DOHH2 (cell line): ENCODE measurements around the gene GABRR2.

Experiments used
- H3F3A ChIP-seq: fragments of 200-600 bp; sonication (generic), shearing (Covaris generic); 2 replicates; pipeline ENCODE4 v1.6.0; 2016; ENCODE audit warnings: antibody characterized with exemption, mild to moderate bottlenecking; ENCODE audit not compliant: control insufficient read depth, insufficient read depth
- H3K27ac ChIP-seq: fragments of 200-600 bp; sonication (generic); 2 replicates; pipeline ENCODE4 v1.5.1; 2014; ENCODE audit warnings: low read depth, mild to moderate bottlenecking, low read length, moderate library complexity
- H3K27me3 ChIP-seq: fragments of 200-600 bp; sonication (generic); 2 replicates; pipeline ENCODE4 v1.6.1; 2014; ENCODE audit warnings: mild to moderate bottlenecking, low read length, mixed read lengths; ENCODE audit not compliant: control insufficient read depth
- H3K36me3 ChIP-seq: fragments of 200-600 bp; sonication (generic); 2 replicates; pipeline ENCODE4 v1.6.1; 2014; ENCODE audit warnings: mild to moderate bottlenecking, low read length, moderate library complexity, mixed read lengths; ENCODE audit not compliant: control insufficient read depth
- H3K4me1 ChIP-seq: fragments of 200-600 bp; sonication (generic); 2 replicates; pipeline ENCODE4 v1.6.1; 2014; ENCODE audit warnings: mild to moderate bottlenecking, low read length, mixed read lengths; ENCODE audit not compliant: control insufficient read depth
- H3K4me2 ChIP-seq: fragments of 200-600 bp; sonication (generic); 2 replicates; pipeline ENCODE4 v1.6.0; 2014; ENCODE audit warnings: mild to moderate bottlenecking, low read length, moderate library complexity
- H3K4me3 ChIP-seq: fragments of 200-600 bp; sonication (generic); 2 replicates; pipeline ENCODE4 v1.5.1; 2014; ENCODE audit warnings: mild to moderate bottlenecking, low read length, mixed read lengths
- H3K79me2 ChIP-seq: fragments of 200-600 bp; sonication (generic); 2 replicates; pipeline ENCODE4 v1.6.1; 2014; ENCODE audit warnings: mild to moderate bottlenecking, low read length, mixed read lengths; ENCODE audit not compliant: control insufficient read depth
- H3K9me2 ChIP-seq: fragments of 200-600 bp; sonication (generic); replicated peaks from 2 replicates; pipeline ENCODE4 v1.6.1; 2014; ENCODE audit warnings: mild to moderate bottlenecking, low read length, mixed read lengths; ENCODE audit not compliant: control insufficient read depth
- H3K9me3 ChIP-seq: fragments of 200-600 bp; sonication (generic); 2 replicates; pipeline ENCODE4 v1.6.1; 2014; ENCODE audit warnings: antibody characterized with exemption, low read length, mixed read lengths; ENCODE audit not compliant: control insufficient read depth, insufficient read depth
- H4K20me1 ChIP-seq: fragments of 200-600 bp; sonication (generic); 2 replicates; pipeline ENCODE4 v1.6.0; 2014; ENCODE audit warnings: low read depth, mild to moderate bottlenecking, antibody characterized with exemption, low read length, moderate library complexity; ENCODE audit not compliant: control insufficient read depth, insufficient read depth
- EZH2phosphoT487 ChIP-seq: fragments of 200-600 bp; sonication (generic); IDR thresholded peaks from 2 replicates; pipeline ENCODE4 v1.6.1; 2017; ENCODE audit warnings: borderline replicate concordance, mild to moderate bottlenecking, antibody characterized with exemption, low read length, moderate library complexity, mixed read lengths
- TF ChIP-seq, protein P1 (sequence below): fragments of 200-600 bp; sonication (generic); IDR thresholded peaks from one replicate; pipeline ENCODE4 v1.5.1; 2014; ENCODE audit warnings: antibody characterized with exemption, mild to moderate bottlenecking, low read depth, low read length; ENCODE audit not compliant: poor library complexity, severe bottlenecking

Gene GABRR2

DNA sequence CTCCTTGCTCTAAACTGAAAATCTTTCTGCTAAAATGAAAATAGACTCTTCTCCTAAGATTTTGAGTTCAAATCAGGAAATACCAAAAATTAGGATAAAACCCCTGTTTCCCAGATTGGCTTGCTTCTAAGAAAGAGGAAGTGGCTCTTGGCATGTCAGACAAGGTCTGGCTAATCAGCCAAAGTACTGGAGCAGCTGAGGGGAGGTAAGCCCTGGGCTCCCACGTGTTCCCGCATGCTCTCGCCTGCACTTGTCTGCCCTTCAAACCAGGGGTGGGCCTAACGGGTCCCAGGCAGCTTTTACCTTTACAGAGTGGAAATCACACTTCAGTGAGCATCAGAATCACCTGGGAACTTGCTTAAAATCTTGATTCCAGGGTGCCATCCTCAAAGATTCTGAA is 54.8 kb downstream of the GABRR2 start:
- H3K27me3 ChIP-seq, result no peaks in the 10 kb centered on the region
- no peaks in the 10 kb centered on the region for H4K20me1 ChIP-seq
- no peaks in the 10 kb centered on the region for H3K36me3 ChIP-seq
- no peak overlapping the region for H3K27ac ChIP-seq
- TF ChIP-seq EZH2phosphoT487, result no peak
- TF ChIP-seq, protein P1, sequence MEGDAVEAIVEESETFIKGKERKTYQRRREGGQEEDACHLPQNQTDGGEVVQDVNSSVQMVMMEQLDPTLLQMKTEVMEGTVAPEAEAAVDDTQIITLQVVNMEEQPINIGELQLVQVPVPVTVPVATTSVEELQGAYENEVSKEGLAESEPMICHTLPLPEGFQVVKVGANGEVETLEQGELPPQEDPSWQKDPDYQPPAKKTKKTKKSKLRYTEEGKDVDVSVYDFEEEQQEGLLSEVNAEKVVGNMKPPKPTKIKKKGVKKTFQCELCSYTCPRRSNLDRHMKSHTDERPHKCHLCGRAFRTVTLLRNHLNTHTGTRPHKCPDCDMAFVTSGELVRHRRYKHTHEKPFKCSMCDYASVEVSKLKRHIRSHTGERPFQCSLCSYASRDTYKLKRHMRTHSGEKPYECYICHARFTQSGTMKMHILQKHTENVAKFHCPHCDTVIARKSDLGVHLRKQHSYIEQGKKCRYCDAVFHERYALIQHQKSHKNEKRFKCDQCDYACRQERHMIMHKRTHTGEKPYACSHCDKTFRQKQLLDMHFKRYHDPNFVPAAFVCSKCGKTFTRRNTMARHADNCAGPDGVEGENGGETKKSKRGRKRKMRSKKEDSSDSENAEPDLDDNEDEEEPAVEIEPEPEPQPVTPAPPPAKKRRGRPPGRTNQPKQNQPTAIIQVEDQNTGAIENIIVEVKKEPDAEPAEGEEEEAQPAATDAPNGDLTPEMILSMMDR, result no peak
- peak overlapping the region; percentile 22; the same call in 1 of the 2 replicates for H3K4me2 ChIP-seq
- no peaks in the 10 kb centered on the region for H3K9me3 ChIP-seq
- no peak overlapping the region for H3K4me3 ChIP-seq
- peaks cover 25% of the 10 kb centered on the region for H3K4me1 ChIP-seq
- H3K9me2 ChIP-seq, result no peaks in the 10 kb centered on the region
- H3K79me2 ChIP-seq, result no peaks in the 10 kb centered on the region
- H3F3A ChIP-seq, result no peaks in the 10 kb centered on the region

DNA sequence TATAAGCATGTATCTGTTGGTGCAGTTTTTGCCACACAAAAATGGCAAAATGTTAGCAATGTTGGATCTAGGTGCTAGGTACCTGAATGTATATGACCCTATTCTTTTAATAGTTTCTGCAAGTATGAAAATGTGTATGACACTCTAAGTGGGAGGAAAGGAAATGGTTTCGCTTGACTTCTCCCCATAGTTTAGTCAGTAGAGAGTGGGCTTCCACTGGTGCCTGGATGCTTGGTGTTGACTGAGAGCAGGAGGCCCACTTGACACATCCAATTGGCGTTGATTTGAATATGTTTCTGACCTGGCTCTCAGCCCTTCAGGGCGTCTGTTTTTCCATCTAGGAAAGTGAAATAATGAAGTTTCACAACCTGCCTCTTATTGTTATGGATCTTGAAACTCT is 56.2 kb downstream of the GABRR2 start:
- H3K79me2 ChIP-seq, result no peaks in the 10 kb centered on the region
- no peaks in the 10 kb centered on the region for H3K9me3 ChIP-seq
- no peak for TF ChIP-seq EZH2phosphoT487
- TF ChIP-seq, protein P1, result no peak
- H4K20me1 ChIP-seq, result no peaks in the 10 kb centered on the region
- no peaks in the 10 kb centered on the region for H3K9me2 ChIP-seq
- H3K27ac ChIP-seq, result no peak overlapping the region
- no peak overlapping the region for H3K4me2 ChIP-seq
- no peaks in the 10 kb centered on the region for H3K36me3 ChIP-seq
- H3K4me1 ChIP-seq, result peaks cover 25% of the 10 kb centered on the region
- H3K4me3 ChIP-seq, result no peak overlapping the region
- no peaks in the 10 kb centered on the region for H3K27me3 ChIP-seq
- H3F3A ChIP-seq, result no peaks in the 10 kb centered on the region

DNA sequence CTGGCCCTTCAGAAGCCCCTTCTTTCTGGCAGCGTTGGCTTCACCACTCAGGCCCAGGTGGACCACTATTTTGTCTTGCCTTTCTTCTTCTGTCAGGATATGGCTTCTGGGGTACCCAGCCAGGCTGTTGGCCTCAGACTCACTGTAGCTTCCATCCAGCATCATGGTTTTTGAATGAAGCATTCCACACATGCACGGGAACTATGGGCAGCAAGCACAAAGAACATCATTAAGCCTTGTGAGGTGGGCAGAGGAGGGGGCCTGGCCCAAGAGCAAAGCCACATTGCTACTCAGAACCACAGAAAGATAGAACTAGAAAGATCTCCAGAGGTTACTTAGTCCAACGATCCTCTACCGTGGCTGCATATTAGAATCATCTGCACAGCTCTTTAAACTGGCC is 57.3 kb downstream of the GABRR2 start:
- H3K79me2 ChIP-seq, result no peaks in the 10 kb centered on the region
- no peak for TF ChIP-seq EZH2phosphoT487
- TF ChIP-seq, protein P1, result no peak
- H3K27me3 ChIP-seq, result no peaks in the 10 kb centered on the region
- H3K36me3 ChIP-seq, result no peaks in the 10 kb centered on the region
- H3K4me3 ChIP-seq, result no peak overlapping the region
- no peaks in the 10 kb centered on the region for H3K9me3 ChIP-seq
- H3K9me2 ChIP-seq, result no peaks in the 10 kb centered on the region
- no peak overlapping the region for H3K27ac ChIP-seq
- no peaks in the 10 kb centered on the region for H4K20me1 ChIP-seq
- peaks cover 25% of the 10 kb centered on the region for H3K4me1 ChIP-seq
- H3K4me2 ChIP-seq, result no peak overlapping the region
- H3F3A ChIP-seq, result no peaks in the 10 kb centered on the region

DNA sequence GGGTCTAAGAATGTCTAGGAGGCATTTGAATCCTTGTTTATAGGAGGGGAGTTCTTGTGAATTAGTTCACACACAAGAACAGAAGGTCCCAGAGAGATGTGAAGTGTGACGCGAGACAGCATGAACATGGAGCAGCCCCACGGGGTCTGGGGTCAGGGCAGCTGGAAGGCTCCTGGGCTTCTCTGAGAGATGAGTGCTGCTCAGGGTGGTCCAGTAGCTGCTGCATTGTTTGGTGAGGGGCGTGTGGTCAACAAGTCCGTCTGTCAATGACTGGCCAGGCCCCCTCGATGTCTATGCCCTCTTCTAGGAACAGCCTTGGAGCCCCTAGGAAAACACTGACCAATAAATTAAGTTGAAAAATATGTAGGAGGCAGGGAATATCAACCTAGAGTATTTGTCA is 57.8 kb downstream of the GABRR2 start:
- no peaks in the 10 kb centered on the region for H4K20me1 ChIP-seq
- H3K27me3 ChIP-seq, result no peaks in the 10 kb centered on the region
- no peak overlapping the region for H3K27ac ChIP-seq
- no peaks in the 10 kb centered on the region for H3F3A ChIP-seq
- no peaks in the 10 kb centered on the region for H3K9me2 ChIP-seq
- TF ChIP-seq EZH2phosphoT487, result no peak
- TF ChIP-seq, protein P1, result no peak
- H3K4me3 ChIP-seq, result no peak overlapping the region
- H3K4me1 ChIP-seq, result peaks cover 25% of the 10 kb centered on the region
- no peaks in the 10 kb centered on the region for H3K79me2 ChIP-seq
- H3K9me3 ChIP-seq, result no peaks in the 10 kb centered on the region
- H3K36me3 ChIP-seq, result no peaks in the 10 kb centered on the region
- H3K4me2 ChIP-seq, result no peak overlapping the region
